DMS53 treated with DMSO at 0.1 percent for 48 hours (cell line): ENCODE data around the gene TRIL.

Experiments
- DNase-seq: peaks from one replicate; lab custom pipeline; 2025; ENCODE audit not compliant: unreplicated experiment; lab: John Stamatoyannopoulos, UW

Gene TRIL, protein sequence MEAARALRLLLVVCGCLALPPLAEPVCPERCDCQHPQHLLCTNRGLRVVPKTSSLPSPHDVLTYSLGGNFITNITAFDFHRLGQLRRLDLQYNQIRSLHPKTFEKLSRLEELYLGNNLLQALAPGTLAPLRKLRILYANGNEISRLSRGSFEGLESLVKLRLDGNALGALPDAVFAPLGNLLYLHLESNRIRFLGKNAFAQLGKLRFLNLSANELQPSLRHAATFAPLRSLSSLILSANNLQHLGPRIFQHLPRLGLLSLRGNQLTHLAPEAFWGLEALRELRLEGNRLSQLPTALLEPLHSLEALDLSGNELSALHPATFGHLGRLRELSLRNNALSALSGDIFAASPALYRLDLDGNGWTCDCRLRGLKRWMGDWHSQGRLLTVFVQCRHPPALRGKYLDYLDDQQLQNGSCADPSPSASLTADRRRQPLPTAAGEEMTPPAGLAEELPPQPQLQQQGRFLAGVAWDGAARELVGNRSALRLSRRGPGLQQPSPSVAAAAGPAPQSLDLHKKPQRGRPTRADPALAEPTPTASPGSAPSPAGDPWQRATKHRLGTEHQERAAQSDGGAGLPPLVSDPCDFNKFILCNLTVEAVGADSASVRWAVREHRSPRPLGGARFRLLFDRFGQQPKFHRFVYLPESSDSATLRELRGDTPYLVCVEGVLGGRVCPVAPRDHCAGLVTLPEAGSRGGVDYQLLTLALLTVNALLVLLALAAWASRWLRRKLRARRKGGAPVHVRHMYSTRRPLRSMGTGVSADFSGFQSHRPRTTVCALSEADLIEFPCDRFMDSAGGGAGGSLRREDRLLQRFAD

DNA sequence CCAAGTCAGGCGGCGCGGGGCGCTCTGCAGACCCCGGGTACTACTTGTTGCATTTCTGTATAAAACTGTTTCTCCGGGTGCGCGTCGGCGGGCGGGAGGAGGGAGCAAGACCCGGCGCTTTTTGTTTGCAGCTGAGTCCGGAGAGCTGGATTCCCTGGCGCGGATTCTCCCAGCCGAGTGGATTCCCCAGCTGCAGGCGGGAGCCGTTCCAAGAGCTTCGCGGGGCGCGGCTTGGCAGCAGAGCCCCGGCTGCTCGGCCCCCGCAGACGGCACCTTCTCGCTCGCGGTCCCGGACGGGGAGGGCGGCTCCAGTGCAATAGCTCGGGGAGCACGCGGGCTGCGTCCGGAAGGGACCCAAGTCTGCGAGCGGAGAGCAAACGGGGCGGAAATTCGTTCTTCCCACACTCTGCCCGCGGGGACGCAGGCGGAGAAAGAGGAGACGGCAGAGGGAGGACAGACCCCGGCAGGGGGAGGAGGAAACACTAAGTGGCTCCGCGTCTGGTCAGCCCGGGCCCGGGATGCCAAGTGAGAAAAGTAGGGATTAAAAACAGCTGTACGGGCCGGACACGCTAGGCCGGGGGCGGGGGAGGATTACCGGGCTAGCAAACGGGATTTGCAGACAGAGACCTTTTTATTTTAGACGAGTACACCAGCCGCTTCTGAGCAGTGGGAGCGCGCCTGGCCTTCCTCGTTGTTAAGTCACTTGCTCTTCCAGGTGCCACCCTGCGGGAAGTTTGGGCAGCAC, at the start of gene TRIL:
TSS of gene TRIL (minus strand) at position 96 of the 745 bp plus-strand sequence. CDS start 284 bp downstream, outside the sequence.
- DNase-seq = no peak

GRCh38 chr7:29007127-29007526, 49.0 kb upstream of the TRIL start:
- DNase-seq = no peak

DNA sequence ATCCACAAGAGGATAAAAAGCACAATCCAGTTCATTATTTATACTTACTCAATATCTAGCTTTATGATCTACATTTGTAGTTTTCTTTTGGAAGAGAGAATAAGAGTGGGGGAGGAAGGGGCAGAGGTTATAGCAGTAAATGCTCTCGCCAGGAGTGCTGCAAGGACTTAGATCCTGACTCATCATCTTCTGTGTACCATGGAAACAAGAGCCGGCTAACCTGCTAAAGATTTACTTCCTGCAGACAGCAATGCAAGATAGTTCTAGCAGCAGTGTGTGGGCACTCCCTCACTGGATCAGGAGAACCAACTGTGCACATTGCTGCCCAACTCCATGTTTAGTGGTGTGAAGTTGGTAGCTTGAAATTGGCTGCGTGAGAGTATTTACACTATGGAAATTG, 47.7 kb upstream of the TRIL start:
- peak; percentile 16 for DNase-seq

DNA sequence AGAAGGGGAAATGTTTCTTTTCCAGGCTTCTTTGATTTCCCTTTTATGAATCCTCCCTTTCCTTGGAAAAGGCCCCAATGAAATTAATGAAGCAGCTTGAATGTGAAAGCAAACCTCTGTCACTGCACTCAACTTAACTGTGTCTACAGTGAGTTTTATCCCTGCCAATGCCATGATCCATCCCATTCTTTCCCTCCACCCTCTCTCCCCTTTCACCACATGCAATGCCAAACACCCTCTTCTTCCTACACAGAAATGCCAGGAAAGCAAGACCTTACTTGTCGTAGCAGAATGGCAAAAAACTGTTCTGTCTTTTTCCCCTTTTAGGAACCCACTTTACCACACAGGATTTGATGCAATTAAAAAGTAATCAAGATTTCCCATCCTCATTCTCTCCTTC, 47.3 kb upstream of the TRIL start:
- DNase-seq = no peak

DNA sequence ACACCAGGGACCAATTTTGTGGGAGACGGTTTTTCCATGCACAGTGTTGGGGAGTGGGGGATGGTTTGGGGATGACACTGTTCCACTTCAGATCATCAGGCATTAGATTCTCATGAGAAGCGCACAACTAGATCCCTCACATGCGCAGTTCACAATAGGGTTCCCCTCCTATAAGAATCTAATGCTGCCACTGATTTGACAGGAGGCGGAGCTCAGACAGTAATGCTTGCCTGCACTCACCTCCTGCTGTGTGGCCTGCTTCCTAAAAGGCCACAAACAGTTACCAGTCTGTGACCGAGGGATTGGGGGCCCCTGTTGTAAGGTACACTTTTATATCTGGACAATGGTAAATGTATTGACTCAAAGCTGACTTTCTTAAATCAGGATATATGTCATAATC, 45.6 kb upstream of the TRIL start:
- DNase-seq = no peak

- DNase-seq = no peak
Observed at GRCh38 chr7:29000717-29001076, 42.6 kb upstream of the TRIL start.

- no peak for DNase-seq
Observed at GRCh38 chr7:28999895-29000716, 42.0 kb upstream of the TRIL start.

DNA sequence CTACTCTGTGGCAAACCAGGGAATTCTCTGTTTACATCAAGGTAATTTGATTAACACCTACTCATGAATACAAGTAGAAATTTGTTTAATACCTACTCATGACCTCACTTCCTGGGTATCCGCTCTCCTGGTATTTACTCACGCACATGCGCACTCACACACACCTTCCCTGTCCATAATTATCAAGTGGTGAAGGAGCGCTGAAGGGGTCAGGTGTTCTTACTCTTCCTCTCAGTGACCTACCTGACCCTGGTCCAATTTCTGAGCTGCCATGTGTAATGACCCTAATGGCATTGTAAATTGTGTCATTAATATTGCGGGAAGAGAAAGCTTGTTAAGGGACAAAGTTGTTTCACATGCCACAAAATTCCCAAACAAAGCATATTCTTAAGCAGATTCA, 41.3 kb upstream of the TRIL start:
- no peak for DNase-seq

DNA sequence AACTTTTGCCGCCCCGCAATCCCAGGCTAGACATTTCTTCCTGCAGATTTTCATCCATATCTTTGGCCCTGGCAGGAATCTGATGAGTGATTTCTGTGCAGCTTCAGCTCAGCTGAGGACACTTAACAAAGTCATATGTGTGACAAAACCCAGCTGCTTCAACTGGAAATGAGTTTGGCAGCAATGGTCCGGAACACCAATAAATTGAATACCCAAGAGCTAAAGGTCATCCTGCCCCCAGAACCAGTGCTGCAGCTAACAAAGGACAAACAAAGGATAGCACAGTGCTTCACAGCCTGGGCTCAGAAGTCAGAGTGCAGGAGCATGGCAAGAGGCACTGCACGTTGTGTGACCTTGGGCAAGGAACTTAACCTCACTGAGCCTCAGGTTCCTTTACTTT, 40.0 kb upstream of the TRIL start:
- no peak for DNase-seq

- DNase-seq = no peak
Observed at GRCh38 chr7:28996836-28997235, 38.7 kb upstream of the TRIL start.

- DNase-seq = no peak
Observed at GRCh38 chr7:28993371-28993770, 35.2 kb upstream of the TRIL start.

DNA sequence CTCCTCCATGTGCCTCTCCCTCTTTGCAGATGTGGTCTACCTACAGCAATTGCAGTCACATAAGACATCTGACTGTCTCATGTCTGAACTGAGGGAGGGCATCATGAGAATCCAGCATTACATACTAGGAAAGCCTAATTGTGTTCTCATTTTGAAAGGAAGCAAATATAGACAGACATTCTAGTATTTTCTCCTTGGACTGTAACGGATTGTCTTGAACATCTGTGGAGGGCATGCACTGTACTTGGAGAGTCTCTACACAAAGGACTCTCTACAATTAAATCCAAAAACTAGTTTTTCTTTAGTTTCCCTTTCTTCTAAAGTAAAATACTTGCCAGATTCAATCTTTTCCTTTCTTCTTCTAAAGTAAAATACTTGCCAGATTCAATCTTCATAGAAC, 34.7 kb upstream of the TRIL start:
- DNase-seq = no peak

DNA sequence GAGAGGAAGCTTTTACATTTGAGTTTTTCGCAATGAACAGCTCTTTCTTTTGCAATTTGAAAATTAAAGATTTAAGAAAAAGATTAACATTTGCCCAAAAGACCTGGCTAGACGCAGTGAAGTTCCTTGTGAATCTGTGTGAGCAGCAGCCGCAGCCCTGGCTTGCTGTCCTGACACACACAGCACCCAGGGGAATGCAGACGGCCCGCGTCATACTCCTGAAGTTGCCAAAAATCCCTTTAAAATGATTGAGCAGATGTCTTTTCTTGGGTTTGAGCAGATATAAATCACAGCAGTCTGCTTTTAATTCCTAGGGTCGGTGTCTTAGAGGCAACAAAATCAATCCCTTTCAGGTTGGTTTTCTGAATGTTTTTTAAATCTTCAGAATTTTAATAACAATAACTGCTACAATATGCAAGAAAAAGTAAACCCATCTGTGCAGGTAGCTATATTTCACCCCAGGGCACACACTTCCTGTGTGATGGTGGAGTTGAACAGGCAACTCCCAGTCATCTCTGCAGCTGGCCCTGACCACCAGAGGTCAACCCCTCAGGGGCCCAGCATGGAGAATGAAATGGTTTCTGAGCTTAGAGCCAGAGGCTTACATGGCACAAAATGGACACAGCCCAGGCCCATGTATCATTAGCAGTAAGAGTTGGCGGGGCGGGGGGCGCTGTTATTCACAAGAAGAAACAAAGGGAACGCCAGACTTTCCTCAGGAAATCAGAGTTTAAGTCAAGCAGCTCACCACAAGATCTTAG, 32.2 kb upstream of the TRIL start:
- DNase-seq = no peak

- DNase-seq = no peak
Observed at GRCh38 chr7:28989211-28989980, 31.3 kb upstream of the TRIL start.

- no peak for DNase-seq
Observed at GRCh38 chr7:28988810-28989209, 30.7 kb upstream of the TRIL start.

GRCh38 chr7:28988091-28988490, 30.0 kb upstream of the TRIL start:
- no peak for DNase-seq

DNA sequence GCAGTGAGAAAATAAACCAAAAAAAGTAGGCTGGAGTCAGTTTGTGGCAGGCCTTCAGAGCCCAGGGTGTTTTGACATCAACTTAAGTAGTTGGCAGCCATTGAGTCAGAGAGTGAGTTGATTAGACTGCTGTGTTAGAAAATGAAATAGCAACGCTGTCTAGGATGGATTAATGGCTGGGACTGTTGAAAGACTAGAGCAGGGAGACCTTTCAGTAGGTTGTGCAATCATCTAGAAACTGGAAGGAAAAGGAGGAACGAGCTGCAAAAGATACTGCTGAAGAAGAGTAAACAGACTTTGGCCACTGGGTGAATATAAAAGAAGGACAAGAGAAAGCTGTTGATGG, 28.6 kb upstream of the TRIL start:
- DNase-seq = no peak

- DNase-seq = no peak
Observed at GRCh38 chr7:28986028-28986764, 28.1 kb upstream of the TRIL start.

- no peak for DNase-seq
Observed at GRCh38 chr7:28984631-28985030, 26.5 kb upstream of the TRIL start.
